DMS79 treated with DMSO at 0.1 percent for 48 hours (cell line): Measurements from ENCODE around the gene SPINT2.
"Not testable (repeated sequence)": the region's sequence is repeated elsewhere in the genome, so short reads cannot be mapped to it uniquely, and the experiment has no call there.

ENCODE experiments used
- DNase-seq: peaks from one replicate; lab custom pipeline; 2025; lab: John Stamatoyannopoulos, UW

The SPINT2 gene

DNA sequence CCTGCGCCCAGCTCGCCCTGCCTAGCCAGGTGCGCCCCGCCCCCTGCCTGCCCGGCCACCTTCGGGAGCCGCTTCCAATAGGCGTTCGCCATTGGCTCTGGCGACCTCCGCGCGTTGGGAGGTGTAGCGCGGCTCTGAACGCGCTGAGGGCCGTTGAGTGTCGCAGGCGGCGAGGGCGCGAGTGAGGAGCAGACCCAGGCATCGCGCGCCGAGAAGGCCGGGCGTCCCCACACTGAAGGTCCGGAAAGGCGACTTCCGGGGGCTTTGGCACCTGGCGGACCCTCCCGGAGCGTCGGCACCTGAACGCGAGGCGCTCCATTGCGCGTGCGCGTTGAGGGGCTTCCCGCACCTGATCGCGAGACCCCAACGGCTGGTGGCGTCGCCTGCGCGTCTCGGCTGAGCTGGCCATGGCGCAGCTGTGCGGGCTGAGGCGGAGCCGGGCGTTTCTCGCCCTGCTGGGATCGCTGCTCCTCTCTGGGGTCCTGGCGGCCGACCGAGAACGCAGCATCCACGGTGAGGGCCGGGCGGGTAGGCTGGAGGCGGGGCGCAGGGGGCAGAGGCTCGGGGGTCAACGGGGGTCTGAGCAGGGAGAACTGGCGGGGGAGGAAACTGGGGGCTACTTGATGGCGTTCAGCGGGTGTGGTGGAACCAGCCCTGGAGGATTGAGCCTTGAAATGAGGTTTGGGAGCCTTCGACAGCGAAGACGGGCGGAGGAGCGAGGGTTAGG is at the start of gene SPINT2:
SPINT2 (plus strand) TSS at position 88 of the 727 bp plus-strand sequence; CDS start at position 408, 320 bp downstream.
- peak; percentile 90 for DNase-seq

DNA sequence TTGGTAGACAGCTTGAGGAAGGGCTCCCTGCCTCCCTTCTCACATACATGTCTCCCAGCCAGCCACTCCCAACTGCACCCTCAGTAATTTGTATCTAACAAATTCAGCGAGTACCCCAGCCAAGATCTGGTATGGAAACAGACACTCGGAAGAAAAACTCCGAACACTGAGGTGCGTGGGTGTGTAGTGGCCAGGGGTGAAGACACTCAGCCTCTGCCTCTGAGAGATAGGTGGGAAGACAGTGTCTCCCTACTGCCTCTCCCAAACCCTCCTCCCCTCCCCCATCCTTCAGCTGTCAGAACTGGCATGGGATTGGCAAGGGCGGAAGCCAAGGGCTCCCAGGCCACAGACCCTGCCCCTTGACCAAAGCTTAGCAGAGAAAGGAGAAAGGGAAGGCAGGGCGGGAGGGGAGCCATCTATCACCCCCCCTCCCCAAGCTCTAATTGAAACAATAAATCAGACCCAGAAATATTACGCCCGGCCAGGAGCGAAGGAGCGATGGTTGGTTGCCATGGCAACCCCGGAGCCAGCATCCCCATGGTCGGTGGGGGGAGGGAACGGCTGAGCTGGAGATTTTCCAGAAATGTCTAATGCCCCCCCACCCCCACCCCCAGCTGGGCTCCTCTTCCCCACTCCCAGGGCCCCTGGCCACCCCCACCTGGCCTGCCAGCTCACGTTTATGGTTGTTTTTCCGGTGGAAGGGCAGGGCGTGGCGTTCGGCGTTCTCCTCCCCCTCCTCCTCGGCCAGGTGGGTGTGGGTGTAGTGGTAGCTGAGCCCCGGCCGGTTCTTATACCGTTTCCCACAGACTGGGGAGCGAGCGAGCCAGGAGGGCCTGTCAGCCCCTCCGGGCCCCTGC is 47.4 kb upstream of the SPINT2 start:
- DNase-seq, result no peak

GRCh38 chr19:38218204-38218603 is 46.2 kb upstream of the SPINT2 start:
- DNase-seq, result no peak

DNA sequence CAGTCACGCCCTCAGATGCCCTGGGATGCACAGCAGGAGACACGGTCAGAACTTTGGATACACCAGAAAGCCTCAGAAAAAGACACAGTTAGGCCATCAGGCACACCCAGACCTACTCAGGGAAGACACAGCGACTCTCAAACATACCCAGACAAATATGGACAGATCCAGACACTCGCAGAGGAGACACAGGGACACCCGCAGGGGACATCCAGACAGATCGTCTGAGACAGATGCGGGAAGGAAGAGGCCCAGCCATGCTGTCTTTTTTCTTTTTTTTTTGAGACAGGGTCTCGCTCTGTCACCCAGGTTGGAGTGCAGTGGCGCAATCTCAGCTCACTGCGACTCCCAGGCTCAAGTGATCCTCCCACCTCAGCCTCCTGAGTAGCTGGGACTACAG is 45.2 kb upstream of the SPINT2 start:
- DNase-seq, result no peak

DNA sequence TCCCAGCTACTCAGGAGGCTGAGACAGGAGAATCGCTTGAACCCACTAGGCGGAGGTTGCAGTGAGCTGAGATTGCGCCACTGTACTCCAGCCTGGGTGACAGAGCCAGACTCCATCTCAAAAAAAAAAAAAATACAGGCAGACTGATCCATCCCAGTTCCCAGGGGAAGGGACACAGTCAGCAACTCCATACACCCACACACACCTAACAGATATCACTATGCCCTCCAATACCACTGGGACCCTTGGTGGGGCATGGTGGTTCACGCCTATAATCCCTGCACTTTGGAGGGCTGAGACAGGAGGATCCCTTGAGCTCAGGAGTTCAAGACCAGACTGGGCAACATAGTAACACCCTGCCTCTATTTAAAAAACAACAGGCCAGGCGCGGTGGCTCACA is 43.0 kb upstream of the SPINT2 start:
- no peak for DNase-seq

GRCh38 chr19:38221919-38222830 is 42.2 kb upstream of the SPINT2 start:
- no peak for DNase-seq

DNA sequence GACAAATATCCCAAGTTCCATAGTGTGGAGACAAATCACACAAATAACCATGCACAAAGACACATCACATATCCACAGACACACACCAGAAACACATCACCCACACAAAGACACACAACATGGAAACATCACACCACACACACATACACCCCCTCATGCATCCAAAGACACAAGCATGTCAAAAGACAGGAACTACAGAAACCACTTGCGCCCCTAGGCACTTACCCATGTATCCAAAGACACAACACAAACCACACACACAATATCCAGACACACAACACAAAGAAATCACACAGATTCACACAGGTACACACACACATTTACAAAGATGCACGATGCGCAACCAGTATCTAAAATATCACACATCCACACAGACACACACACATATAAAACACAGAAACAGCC is 41.3 kb upstream of the SPINT2 start:
- no peak for DNase-seq

DNA sequence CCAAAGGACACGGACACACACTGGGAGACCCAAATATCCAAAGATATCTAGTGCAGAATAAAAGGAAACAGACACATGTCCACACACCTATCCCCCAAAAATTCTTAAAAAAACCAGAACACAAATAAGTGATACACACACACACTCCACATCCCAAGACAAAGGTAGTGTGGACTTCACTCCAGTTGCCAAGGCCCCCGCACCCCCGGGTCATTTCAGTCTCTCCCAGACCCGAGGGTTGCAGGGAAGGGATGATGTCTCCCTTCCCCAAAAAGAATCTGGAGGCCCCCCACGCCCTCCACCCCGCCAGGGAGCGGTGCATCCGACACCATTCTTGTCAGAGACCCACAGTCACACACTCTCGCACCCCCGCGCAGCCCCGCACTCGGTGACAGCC is 40.8 kb upstream of the SPINT2 start:
- DNase-seq, result no peak

DNA sequence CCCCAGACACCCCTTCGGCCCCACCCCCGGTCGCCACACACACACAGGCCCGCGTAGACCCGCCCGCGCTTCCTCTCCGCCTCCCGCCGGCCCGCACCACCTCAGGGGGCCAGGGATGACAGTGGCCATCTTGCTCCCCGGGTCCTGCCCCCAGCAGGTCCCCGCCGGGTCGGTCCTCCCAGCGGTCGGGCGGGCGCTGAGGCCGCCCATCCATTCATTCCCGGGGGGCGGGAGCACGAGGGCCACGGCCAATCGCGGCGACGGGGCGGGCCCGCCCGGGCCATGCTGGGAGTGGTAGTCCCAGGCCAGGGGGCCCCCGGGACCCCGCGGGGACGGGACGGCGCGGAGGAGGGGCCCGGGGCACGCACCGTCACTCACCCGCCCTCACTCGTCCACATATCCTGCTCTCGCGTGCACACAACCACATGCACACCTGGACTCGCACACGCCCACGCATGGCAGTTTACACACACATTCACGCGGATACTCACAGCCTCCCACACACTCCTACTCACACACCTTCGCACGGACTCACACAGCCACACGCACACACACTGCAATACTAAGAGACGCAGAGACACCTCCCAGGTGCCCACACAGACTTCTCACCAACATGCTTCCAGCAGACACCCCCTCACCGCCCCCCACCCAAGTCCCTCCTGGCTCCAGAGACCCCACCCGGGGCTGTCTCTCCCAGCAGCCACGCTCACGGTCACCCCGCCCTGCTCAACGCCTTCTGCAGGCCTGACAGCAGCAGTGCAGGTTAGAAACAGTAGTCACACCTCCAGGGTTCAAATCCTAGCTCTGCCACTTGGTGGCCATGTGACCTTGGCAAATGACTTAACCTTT is 40.1 kb upstream of the SPINT2 start, which contains the start of gene DPF1:
DPF1 (minus strand) TSS at position 209 of the 849 bp plus-strand sequence; CDS start at position 129, 80 bp downstream.
- DNase-seq, result peak; percentile 66

GRCh38 chr19:38224863-38225218 is 39.5 kb upstream of the SPINT2 start:
- DNase-seq, result not testable (repeated sequence)

- DNase-seq, result no peak
Observed at GRCh38 chr19:38227287-38228004, 36.9 kb upstream of the SPINT2 start.

- no peak for DNase-seq
Observed at GRCh38 chr19:38228005-38228377, 36.4 kb upstream of the SPINT2 start.

GRCh38 chr19:38228491-38229439 is 35.6 kb upstream of the SPINT2 start:
- DNase-seq, result peak; percentile 18

DNA sequence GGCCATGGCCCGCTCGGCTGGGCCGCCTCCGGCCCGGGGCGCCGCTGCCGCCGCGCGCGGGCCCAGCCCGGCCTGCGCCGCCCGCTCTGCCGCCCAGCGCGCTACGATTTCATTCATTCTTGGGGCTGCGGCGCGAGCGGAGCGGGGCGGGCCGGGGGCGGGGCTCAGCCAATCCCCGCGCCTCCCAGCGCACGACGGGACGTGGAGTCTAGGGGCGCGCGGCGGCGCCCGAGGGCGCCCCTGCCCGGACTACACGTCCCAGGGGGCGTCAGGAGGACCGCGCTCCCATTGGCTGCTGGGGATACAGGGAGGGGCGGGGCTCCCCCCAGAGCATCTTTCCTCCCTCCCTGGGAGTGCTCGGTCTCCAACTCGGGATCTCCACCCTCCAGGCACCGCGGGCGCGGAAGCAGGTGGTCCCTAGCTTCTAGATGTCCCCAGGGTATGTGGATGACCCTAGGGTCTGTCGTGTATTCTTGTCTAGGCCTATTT is 34.7 kb upstream of the SPINT2 start:
- peak; percentile 88 for DNase-seq

DNA sequence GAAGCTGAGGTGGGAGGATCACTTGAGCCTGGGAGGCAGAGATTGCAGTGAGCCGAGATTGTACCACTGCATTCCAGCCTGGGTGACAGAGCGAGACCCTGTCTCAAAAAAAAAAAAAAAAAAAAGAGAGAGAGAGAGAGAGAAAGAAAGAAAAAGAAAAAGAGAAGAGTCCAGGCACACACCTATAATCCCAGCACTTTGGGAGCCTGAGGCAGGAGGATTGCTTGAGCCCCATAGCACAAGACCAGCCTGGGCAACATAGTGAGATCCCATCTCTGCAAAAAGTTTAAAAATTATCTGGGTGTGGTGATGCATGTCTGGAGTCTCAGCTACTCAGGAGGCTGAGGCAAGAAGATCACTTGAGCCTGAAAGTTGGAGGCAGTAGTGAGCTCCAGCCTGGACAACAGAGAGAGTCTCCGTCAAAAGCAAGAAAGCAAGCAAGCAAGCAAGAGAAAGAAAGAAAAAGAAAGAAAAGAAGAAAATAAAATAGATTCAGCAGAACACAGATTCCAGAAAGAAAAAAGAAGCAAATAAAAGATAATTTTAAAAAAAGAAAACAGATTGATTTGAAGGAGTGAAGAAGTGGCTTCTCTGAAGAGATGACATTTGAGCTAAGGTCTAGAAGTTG is 33.8 kb upstream of the SPINT2 start:
- not testable (repeated sequence) for DNase-seq

- no peak for DNase-seq
Observed at GRCh38 chr19:38231918-38232317, 32.5 kb upstream of the SPINT2 start.

DNA sequence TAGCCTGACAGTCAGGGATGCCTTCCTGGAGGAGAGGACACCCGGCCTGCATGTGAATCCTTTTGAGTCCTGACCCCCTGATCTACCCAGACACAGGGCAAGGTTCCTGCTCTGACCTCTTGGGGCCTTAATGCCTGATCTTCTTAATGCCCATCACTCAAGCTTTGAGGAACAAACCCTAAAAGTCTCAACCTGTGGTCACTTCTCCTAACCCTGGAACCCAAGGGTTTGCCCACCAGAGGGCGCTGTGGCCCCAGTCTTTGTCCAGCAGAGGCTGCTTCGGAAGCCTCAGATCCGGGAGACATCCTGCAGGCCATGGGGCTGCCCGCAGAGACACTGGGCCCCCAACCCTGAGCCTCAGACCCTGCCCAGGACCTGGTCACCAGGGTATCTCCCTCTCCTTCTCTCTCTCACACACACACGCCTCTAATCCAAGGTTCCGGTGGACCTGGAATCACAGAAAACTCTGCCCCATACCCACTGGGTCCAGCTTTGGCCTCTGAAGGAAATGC is 30.6 kb upstream of the SPINT2 start:
- DNase-seq, result peak; percentile 9

DNA sequence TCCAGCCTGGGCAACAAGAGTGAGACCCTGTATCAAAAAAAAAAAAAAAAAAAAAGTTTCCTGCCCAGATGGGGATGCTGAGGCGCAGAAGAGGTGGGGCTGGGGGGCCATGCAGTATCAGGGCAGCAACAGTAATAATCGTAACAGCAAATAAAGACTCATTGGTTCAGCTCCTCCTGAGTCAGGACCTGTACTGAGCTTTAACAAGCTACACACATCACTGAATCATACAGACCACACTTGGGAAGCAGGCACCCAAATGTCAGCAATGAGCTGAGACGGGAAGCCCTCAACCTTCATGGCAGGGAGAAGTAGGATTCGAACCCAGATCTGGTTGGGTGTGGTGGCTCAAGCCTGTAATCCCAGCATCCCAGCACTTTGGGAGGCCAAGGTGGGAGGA is 29.8 kb upstream of the SPINT2 start:
- no peak for DNase-seq

- no peak for DNase-seq
Observed at GRCh38 chr19:38239816-38240215, 24.6 kb upstream of the SPINT2 start.
